Type B pancreatic cell (in vitro differentiated cells): Measurements from ENCODE around the gene PIK3R4. TPM values are rescaled to one million over a fixed set of nuclear protein-coding genes. Genes with fewer than 3 reads are reported as not detected.

Source experiments
- DNase-seq: peaks from one replicate; pipeline ENCODE4 v3.0.0; 2021; ENCODE audit warnings: mixed read lengths; ENCODE audit not compliant: unreplicated experiment; ENCODE audit errors: extremely low spot score
- H3K27ac Mint-ChIP-seq: 2 replicates; pipeline ENCODE4 v1.8.0; 2021; ENCODE audit warnings: mild to moderate bottlenecking, mixed read lengths
- H3K27me3 Mint-ChIP-seq: 2 replicates; pipeline ENCODE4 v1.8.0; 2021; ENCODE audit warnings: mixed read lengths
- H3K36me3 Mint-ChIP-seq: 2 replicates; pipeline ENCODE4 v1.8.0; 2021; ENCODE audit warnings: mixed read lengths
- H3K4me1 Mint-ChIP-seq: one replicate; pipeline ENCODE4 v1.8.0; 2021; ENCODE audit warnings: mixed read lengths; ENCODE audit not compliant: unreplicated experiment
- H3K4me3 Mint-ChIP-seq: 2 replicates; pipeline ENCODE4 v1.8.0; 2021; ENCODE audit warnings: mild to moderate bottlenecking, mixed read lengths
- H3K9me3 Mint-ChIP-seq: 2 replicates; pipeline ENCODE4 v1.8.0; 2021; ENCODE audit warnings: mixed read lengths
- total RNA-seq: library from RNA; stranded (reverse); gene quantifications from 2 replicates; pipeline ENCODE4 v1.2.1, GENCODE V29; 2021; ENCODE audit warnings: low replicate concordance
- TF ChIP-seq, protein P1 (sequence below): fragments of 200-600 bp; sonication (generic); conservative IDR thresholded peaks from 2 replicates; pipeline ENCODE4 v1.5.0; 2021; ENCODE audit warnings: antibody characterized with exemption, mild to moderate bottlenecking

PIK3R4 gene
- total RNA-seq, 1 donor from 2014 or later: 26.0 TPM

DNA sequence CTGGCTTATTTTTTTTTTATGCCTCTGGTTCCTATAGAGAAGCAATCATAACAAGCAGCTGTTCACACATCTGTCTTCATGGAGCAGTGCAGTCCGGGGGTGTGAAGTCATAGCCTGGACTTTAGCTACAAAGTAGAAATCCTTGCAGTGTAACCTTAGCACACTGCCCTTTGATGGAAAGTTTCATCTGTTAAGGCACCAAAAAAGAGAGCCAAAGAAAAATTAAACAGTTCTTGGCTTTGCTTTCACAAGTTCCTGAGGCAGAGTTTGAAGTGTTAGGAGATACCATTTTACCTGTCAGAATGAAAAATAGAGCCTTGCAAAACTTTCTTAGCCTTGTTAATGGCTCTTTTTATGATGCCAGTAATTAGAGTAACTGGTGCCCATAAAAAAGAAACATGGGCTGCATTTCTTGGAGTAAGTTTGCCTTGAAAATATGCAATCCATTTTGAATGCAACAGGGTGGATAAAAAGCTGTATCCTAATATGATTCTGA, 84.1 kb downstream of the PIK3R4 start:
- no peak for DNase-seq
- TF ChIP-seq, protein P1, sequence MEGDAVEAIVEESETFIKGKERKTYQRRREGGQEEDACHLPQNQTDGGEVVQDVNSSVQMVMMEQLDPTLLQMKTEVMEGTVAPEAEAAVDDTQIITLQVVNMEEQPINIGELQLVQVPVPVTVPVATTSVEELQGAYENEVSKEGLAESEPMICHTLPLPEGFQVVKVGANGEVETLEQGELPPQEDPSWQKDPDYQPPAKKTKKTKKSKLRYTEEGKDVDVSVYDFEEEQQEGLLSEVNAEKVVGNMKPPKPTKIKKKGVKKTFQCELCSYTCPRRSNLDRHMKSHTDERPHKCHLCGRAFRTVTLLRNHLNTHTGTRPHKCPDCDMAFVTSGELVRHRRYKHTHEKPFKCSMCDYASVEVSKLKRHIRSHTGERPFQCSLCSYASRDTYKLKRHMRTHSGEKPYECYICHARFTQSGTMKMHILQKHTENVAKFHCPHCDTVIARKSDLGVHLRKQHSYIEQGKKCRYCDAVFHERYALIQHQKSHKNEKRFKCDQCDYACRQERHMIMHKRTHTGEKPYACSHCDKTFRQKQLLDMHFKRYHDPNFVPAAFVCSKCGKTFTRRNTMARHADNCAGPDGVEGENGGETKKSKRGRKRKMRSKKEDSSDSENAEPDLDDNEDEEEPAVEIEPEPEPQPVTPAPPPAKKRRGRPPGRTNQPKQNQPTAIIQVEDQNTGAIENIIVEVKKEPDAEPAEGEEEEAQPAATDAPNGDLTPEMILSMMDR: no peak
- Mint-ChIP-seq H3K27me3 (no peaks in the 10 kb centered on the region), H3K4me1 (peaks cover 41% of the 10 kb centered on the region), H3K9me3 (no peaks in the 10 kb centered on the region), H3K36me3 (peaks cover 13% of the 10 kb centered on the region), H3K4me3 (no peak overlapping the region), H3K27ac (no peak overlapping the region)

DNA sequence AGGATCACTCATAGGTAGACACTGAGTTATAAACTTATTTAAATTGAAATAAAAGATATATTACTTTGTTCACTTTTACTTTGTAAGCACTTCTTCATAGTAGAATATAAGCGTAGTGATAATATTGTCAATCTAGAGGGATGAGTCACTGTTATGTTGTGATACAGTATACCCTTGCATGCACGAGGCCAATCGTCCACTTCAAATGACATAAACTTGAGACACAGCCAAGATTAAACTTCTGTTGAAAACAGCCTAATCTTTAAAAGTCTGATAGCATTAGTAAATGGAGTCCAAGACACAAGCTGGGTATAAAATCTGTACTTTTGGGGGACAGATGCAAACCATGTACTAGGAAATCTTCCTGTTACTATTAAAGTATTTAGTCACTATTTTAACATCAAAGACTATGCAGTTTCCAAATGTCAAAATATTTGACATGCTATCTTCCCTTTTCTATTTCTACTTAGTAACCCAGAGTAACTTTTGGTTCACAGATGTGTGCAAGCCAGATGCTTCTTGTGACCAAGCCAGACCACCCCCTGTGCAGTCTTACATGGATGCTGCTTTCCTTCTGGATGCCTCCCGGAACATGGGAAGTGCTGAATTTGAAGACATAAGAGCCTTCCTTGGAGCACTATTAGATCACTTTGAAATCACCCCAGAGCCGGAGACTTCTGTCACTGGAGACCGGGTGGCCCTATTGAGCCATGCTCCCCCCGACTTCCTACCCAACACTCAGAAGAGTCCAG, 85.3 kb downstream of the PIK3R4 start:
- Mint-ChIP-seq H3K36me3 (peaks cover 13% of the 10 kb centered on the region), H3K9me3 (no peaks in the 10 kb centered on the region), H3K4me1 (peaks cover 42% of the 10 kb centered on the region), H3K4me3 (no peak overlapping the region), H3K27me3 (no peaks in the 10 kb centered on the region), H3K27ac (no peak overlapping the region)
- DNase-seq: no peak
- TF ChIP-seq, protein P1: no peak

DNA sequence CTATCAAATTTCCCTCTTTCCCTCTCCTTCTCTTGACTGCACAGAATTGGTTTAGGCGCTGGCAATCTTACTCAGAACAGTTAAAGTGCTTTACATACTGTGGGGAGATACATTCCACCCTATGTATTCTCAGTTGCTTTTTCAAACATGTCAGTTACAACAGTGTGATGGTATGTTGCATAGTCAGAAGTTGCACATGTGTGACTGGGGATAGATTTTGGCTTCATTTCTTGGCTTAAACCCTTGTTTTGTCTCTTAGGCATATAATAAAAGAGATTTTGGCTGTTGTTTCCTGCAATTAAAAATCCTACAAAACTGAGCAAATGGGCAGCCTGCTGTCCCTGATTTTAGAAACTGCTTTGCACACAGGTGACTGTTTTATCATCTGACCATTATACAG, 86.7 kb downstream of the PIK3R4 start:
- no peaks in the 10 kb centered on the region for H3K27me3 Mint-ChIP-seq
- no peak overlapping the region for H3K4me3 Mint-ChIP-seq
- H3K36me3 Mint-ChIP-seq: peaks cover 14% of the 10 kb centered on the region
- TF ChIP-seq, protein P1: no peak
- H3K4me1 Mint-ChIP-seq: peaks cover 42% of the 10 kb centered on the region
- H3K9me3 Mint-ChIP-seq: no peaks in the 10 kb centered on the region
- H3K27ac Mint-ChIP-seq: no peak overlapping the region
- no peak for DNase-seq

- peaks cover 42% of the 10 kb centered on the region for H3K4me1 Mint-ChIP-seq
- H3K4me3 Mint-ChIP-seq: no peak overlapping the region
- no peaks in the 10 kb centered on the region for H3K9me3 Mint-ChIP-seq
- DNase-seq: no peak
- TF ChIP-seq, protein P1: no peak
- no peaks in the 10 kb centered on the region for H3K27me3 Mint-ChIP-seq
- H3K36me3 Mint-ChIP-seq: peaks cover 18% of the 10 kb centered on the region
- no peak overlapping the region for H3K27ac Mint-ChIP-seq
Observed at GRCh38 chr3:130658678-130659077, 88.0 kb downstream of the PIK3R4 start.

DNA sequence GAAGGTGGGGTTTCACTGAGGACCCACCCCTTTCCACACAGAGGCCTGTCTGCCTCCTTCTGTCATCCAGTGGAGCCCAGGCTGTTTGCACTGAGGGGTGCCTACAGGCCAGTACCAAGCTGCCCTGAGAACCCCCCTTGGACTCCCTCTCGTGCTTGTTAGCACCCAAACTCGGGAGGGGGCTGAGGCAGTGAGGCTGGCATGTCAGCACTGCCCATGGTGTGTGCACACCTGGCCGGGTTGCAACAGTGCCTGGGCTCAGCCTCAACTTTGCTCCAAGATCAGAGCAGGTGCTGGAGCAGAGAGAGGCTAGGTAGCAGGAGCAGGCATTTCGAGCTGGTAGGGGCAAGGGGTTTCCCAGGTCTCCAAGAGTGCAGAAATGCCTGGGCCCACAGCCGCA, 90.0 kb downstream of the PIK3R4 start:
- H3K4me1 Mint-ChIP-seq: peaks cover 28% of the 10 kb centered on the region
- TF ChIP-seq, protein P1: no peak
- H3K27me3 Mint-ChIP-seq: no peaks in the 10 kb centered on the region
- H3K27ac Mint-ChIP-seq: no peak overlapping the region
- no peak for DNase-seq
- H3K36me3 Mint-ChIP-seq: peaks cover 15% of the 10 kb centered on the region
- H3K4me3 Mint-ChIP-seq: no peak overlapping the region
- H3K9me3 Mint-ChIP-seq: no peaks in the 10 kb centered on the region
